Astrocyte (in vitro differentiated cells and primary cell): ENCODE results near the gene KRT77. TPM values are rescaled to one million over a fixed set of nuclear protein-coding genes. Genes with fewer than 3 reads are reported as not detected.

ENCODE experiments used
- DNase-seq: peaks from one replicate; pipeline ENCODE4 v3.0.0-alpha.2; 2010; ENCODE audit warnings: low read depth
- FAIRE-seq: peaks from 2 replicates; lab custom pipeline; 2011; peaks lifted over from hg19 to GRCh38; lab: Jason Lieb, UNC
- H2AFZ ChIP-seq: 2 replicates; pipeline ENCODE4 v1.6.0; 2012; ENCODE audit warnings: low read depth, low read length, inconsistent platforms
- H3K27ac ChIP-seq: 2 replicates; pipeline ENCODE4 v1.5.1; 2011; ENCODE audit warnings: low read depth, low read length, inconsistent platforms
- H3K27me3 ChIP-seq: 2 replicates; pipeline ENCODE4 v1.6.0; 2011; ENCODE audit warnings: low read length, inconsistent platforms; ENCODE audit not compliant: insufficient read depth
- H3K36me3 ChIP-seq: 2 replicates; pipeline ENCODE4 v1.5.1; 2011; ENCODE audit warnings: low read length, inconsistent platforms; ENCODE audit not compliant: insufficient read depth
- H3K4me1 ChIP-seq: 2 replicates; pipeline ENCODE4 v1.5.1; 2011; ENCODE audit warnings: low read length, inconsistent platforms; ENCODE audit not compliant: insufficient read depth
- H3K4me2 ChIP-seq: 2 replicates; pipeline ENCODE4 v1.6.0; 2012; ENCODE audit warnings: low read length, inconsistent platforms
- H3K4me3 ChIP-seq: 2 replicates; pipeline ENCODE4 v1.5.1; 2011; ENCODE audit warnings: low read depth, mild to moderate bottlenecking, low read length, inconsistent platforms; ENCODE audit not compliant: insufficient read depth
- H3K79me2 ChIP-seq: 2 replicates; pipeline ENCODE4 v1.6.0; 2012; ENCODE audit warnings: mild to moderate bottlenecking, low read length, inconsistent platforms; ENCODE audit not compliant: insufficient read depth
- H3K9ac ChIP-seq: 2 replicates; pipeline ENCODE4 v1.6.0; 2012; ENCODE audit warnings: mild to moderate bottlenecking, low read length, inconsistent platforms
- H3K9me3 ChIP-seq: 2 replicates; pipeline ENCODE4 v1.5.1; 2012; ENCODE audit warnings: low read depth, mild to moderate bottlenecking, low read length, inconsistent platforms; ENCODE audit not compliant: insufficient read depth
- H4K20me1 ChIP-seq: 2 replicates; pipeline ENCODE4 v1.6.0; 2012; ENCODE audit warnings: low read length, inconsistent platforms; ENCODE audit not compliant: insufficient read depth
- H3K27ac Mint-ChIP-seq: one replicate; pipeline ENCODE4 v1.8.0; 2021; ENCODE audit warnings: mild to moderate bottlenecking, mixed read lengths; ENCODE audit not compliant: unreplicated experiment
- H3K27me3 Mint-ChIP-seq: one replicate; pipeline ENCODE4 v1.8.0; 2021; ENCODE audit warnings: low read depth, mixed read lengths; ENCODE audit not compliant: unreplicated experiment
- H3K36me3 Mint-ChIP-seq: one replicate; pipeline ENCODE4 v1.8.0; 2021; ENCODE audit warnings: low read depth, mixed read lengths; ENCODE audit not compliant: unreplicated experiment
- H3K4me1 Mint-ChIP-seq: one replicate; pipeline ENCODE4 v1.8.0; 2021; ENCODE audit warnings: low read depth, mixed read lengths; ENCODE audit not compliant: unreplicated experiment
- H3K4me3 Mint-ChIP-seq: one replicate; pipeline ENCODE4 v1.8.0; 2021; ENCODE audit warnings: mild to moderate bottlenecking, moderate library complexity, mixed read lengths; ENCODE audit not compliant: unreplicated experiment
- H3K9me3 Mint-ChIP-seq: one replicate; pipeline ENCODE4 v1.8.0; 2021; ENCODE audit warnings: mild to moderate bottlenecking, mixed read lengths; ENCODE audit not compliant: unreplicated experiment
- EZH2 ChIP-seq: IDR thresholded peaks from 2 replicates; pipeline ENCODE4 v1.6.1; 2012; ENCODE audit warnings: mild to moderate bottlenecking, low read length, inconsistent platforms; ENCODE audit not compliant: insufficient read depth
- total RNA-seq: library from RNA; stranded (reverse); gene quantifications from 2 replicates; pipeline ENCODE4 v1.2.1, GENCODE V29; 2021
- TF ChIP-seq, protein P1 (sequence below): IDR thresholded peaks from 2 replicates; pipeline ENCODE4 v1.5.1; 2011; ENCODE audit warnings: low read depth, mild to moderate bottlenecking, inconsistent platforms, low read length, moderate library complexity; ENCODE audit not compliant: insufficient read depth

The KRT77 gene
- total RNA-seq, 1 donor from 2014 or later, result not detected

DNA sequence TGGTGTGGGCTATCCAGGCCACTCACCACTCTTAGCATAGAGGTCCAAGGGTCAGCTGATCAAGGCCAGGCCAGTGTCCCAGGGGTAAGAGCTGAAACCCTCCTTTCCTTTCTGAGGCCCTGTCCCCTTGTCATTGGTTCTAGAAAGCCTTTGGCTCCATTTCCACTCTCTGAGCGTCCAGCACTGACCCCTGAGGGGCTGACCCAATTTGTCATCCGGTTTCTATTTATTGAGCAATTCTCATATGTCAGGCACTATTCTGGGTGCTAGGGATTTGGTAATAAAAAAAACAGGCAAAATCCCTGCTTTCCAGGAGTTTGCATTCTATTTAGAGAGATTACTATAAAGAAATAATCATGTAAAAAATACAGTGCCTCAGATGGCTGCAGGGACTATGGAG is 3.4 kb downstream of the KRT77 start:
- Histone ChIP-seq H3K4me1 (no peaks in the 10 kb centered on the region), H3K27ac (no peak overlapping the region), H4K20me1 (no peaks in the 10 kb centered on the region), H3K4me2 (no peak overlapping the region), H3K36me3 (no peaks in the 10 kb centered on the region), H3K9ac (no peak overlapping the region), H3K4me3 (no peak overlapping the region), H3K79me2 (no peaks in the 10 kb centered on the region), H3K9me3 (no peaks in the 10 kb centered on the region), H3K27me3 (peaks cover 16% of the 10 kb centered on the region), H2AFZ (no peak overlapping the region)
- Mint-ChIP-seq H3K27ac (no peak overlapping the region), H3K36me3 (no peaks in the 10 kb centered on the region), H3K4me3 (no peak overlapping the region), H3K27me3 (peaks cover 86% of the 10 kb centered on the region), H3K4me1 (no peaks in the 10 kb centered on the region), H3K9me3 (no peaks in the 10 kb centered on the region)
- no peak for TF ChIP-seq EZH2
- TF ChIP-seq, protein P1, sequence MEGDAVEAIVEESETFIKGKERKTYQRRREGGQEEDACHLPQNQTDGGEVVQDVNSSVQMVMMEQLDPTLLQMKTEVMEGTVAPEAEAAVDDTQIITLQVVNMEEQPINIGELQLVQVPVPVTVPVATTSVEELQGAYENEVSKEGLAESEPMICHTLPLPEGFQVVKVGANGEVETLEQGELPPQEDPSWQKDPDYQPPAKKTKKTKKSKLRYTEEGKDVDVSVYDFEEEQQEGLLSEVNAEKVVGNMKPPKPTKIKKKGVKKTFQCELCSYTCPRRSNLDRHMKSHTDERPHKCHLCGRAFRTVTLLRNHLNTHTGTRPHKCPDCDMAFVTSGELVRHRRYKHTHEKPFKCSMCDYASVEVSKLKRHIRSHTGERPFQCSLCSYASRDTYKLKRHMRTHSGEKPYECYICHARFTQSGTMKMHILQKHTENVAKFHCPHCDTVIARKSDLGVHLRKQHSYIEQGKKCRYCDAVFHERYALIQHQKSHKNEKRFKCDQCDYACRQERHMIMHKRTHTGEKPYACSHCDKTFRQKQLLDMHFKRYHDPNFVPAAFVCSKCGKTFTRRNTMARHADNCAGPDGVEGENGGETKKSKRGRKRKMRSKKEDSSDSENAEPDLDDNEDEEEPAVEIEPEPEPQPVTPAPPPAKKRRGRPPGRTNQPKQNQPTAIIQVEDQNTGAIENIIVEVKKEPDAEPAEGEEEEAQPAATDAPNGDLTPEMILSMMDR, result no peak
- no peak for DNase-seq
- no peak for FAIRE-seq

DNA sequence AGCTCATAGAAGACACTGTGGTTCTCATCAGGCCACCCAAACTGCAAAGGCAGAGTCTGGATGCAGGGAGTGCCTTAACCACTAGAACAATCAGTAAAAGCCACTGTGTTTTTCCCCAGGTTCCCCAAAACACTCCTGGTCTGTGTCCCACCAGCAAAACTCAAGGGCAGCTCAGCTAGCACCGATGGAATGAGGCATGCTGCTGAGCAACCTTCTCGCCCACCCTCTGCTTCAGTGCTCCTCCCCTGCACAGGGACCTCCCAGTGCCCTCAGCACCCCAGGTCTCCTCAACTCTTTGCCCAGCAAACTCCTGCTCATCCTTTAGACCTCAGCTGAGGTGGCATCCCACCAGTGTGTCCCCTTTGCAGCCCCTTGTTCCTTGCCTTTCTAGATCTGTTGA is 4.0 kb downstream of the KRT77 start:
- Histone ChIP-seq H3K36me3 (no peaks in the 10 kb centered on the region), H3K27ac (no peak overlapping the region), H3K27me3 (peaks cover 13% of the 10 kb centered on the region), H3K4me1 (no peaks in the 10 kb centered on the region), H3K9me3 (no peaks in the 10 kb centered on the region), H3K4me2 (no peak overlapping the region), H4K20me1 (no peaks in the 10 kb centered on the region), H3K9ac (no peak overlapping the region), H2AFZ (no peak overlapping the region), H3K4me3 (no peak overlapping the region), H3K79me2 (no peaks in the 10 kb centered on the region)
- no peak overlapping the region for H3K4me3 Mint-ChIP-seq
- FAIRE-seq, result no peak
- no peaks in the 10 kb centered on the region for H3K9me3 Mint-ChIP-seq
- no peaks in the 10 kb centered on the region for H3K4me1 Mint-ChIP-seq
- DNase-seq, result no peak
- TF ChIP-seq, protein P1, result no peak
- no peak for TF ChIP-seq EZH2
- peaks cover 88% of the 10 kb centered on the region for H3K27me3 Mint-ChIP-seq
- no peaks in the 10 kb centered on the region for H3K36me3 Mint-ChIP-seq
- H3K27ac Mint-ChIP-seq, result no peak overlapping the region

DNA sequence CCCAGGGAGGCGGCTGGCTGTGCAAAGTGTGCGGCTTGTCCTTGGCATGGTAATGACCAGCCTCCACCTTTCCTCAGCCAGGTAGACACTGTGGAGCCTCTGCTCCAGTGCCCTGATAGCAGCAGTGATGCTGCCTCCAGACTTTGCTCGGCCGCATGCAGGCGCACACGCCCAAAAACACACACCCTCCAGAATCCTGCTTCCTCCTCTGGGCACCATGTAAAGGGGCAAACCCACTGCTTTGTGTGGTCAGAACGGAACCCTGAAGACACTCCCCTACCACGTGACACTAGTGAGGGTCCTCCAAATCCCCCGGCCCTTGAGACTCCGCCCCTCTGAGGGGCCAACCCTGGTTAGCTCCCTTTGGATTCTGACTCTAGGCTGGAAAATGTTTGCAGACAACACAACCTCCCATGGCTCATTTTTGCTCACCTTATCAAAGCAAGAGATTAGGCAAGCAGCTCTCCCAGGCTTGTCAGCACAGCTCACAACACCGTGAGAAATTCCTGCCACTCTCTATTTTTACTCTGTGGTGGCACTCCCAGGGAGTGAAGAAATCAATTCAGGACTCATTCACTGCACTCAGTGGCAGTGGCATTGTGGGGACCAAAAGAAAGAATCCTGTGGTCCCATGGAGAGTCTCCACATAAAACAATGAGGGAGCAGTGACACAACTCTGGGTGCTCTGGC is 4.5 kb downstream of the KRT77 start:
- Histone ChIP-seq H3K36me3 (no peaks in the 10 kb centered on the region), H3K9me3 (no peaks in the 10 kb centered on the region), H3K79me2 (no peaks in the 10 kb centered on the region), H3K4me1 (no peaks in the 10 kb centered on the region), H3K9ac (no peak overlapping the region), H2AFZ (no peak overlapping the region), H3K4me2 (no peak overlapping the region), H3K4me3 (no peak overlapping the region), H4K20me1 (no peaks in the 10 kb centered on the region), H3K27ac (no peak overlapping the region), H3K27me3 (peaks cover 9% of the 10 kb centered on the region)
- Mint-ChIP-seq H3K27me3 (peaks cover 86% of the 10 kb centered on the region), H3K4me3 (no peak overlapping the region), H3K9me3 (no peaks in the 10 kb centered on the region), H3K27ac (no peak overlapping the region), H3K36me3 (no peaks in the 10 kb centered on the region), H3K4me1 (no peaks in the 10 kb centered on the region)
- TF ChIP-seq, protein P1, result no peak
- no peak for FAIRE-seq
- DNase-seq, result no peak
